Type B pancreatic cell (in vitro differentiated cells): ENCODE measurements around the gene PSD. TPM values are rescaled to one million over a fixed set of nuclear protein-coding genes. Genes with fewer than 3 reads are reported as not detected.

Source experiments
- DNase-seq: peaks from one replicate; pipeline ENCODE4 v3.0.0; 2021; ENCODE audit warnings: mixed read lengths; ENCODE audit not compliant: unreplicated experiment; ENCODE audit errors: extremely low spot score
- H3K27ac Mint-ChIP-seq: 2 replicates; pipeline ENCODE4 v1.8.0; 2021; ENCODE audit warnings: mild to moderate bottlenecking, mixed read lengths
- H3K27me3 Mint-ChIP-seq: 2 replicates; pipeline ENCODE4 v1.8.0; 2021; ENCODE audit warnings: mixed read lengths
- H3K36me3 Mint-ChIP-seq: 2 replicates; pipeline ENCODE4 v1.8.0; 2021; ENCODE audit warnings: mixed read lengths
- H3K4me1 Mint-ChIP-seq: one replicate; pipeline ENCODE4 v1.8.0; 2021; ENCODE audit warnings: mixed read lengths; ENCODE audit not compliant: unreplicated experiment
- H3K4me3 Mint-ChIP-seq: 2 replicates; pipeline ENCODE4 v1.8.0; 2021; ENCODE audit warnings: mild to moderate bottlenecking, mixed read lengths
- H3K9me3 Mint-ChIP-seq: 2 replicates; pipeline ENCODE4 v1.8.0; 2021; ENCODE audit warnings: mixed read lengths
- CTCF ChIP-seq: fragments of 200-600 bp; sonication (generic); conservative IDR thresholded peaks from 2 replicates; pipeline ENCODE4 v1.5.0; 2021; ENCODE audit warnings: antibody characterized with exemption, mild to moderate bottlenecking
- total RNA-seq: library from RNA; stranded (reverse); gene quantifications from 2 replicates; pipeline ENCODE4 v1.2.1, GENCODE V29; 2021; ENCODE audit warnings: low replicate concordance

The PSD gene
- total RNA-seq, 1 donor from 2014 or later = 7.8 TPM

GRCh38 chr10:102397222-102398171 is 21.1 kb downstream of the PSD start:
- Mint-ChIP-seq H3K9me3 (no peaks in the 10 kb centered on the region), H3K4me1 (peaks cover 13% of the 10 kb centered on the region), H3K27ac (peak overlapping the region; percentile 99), H3K4me3 (peak overlapping the region; percentile 92), H3K27me3 (peaks cover 3% of the 10 kb centered on the region), H3K36me3 (no peaks in the 10 kb centered on the region)
- TF ChIP-seq CTCF = no peak
- DNase-seq = no peak

GRCh38 chr10:102396730-102397151 is 21.8 kb downstream of the PSD start:
- no peak for TF ChIP-seq CTCF
- peaks cover 8% of the 10 kb centered on the region for H3K27me3 Mint-ChIP-seq
- peak overlapping the region; percentile 99 for H3K27ac Mint-ChIP-seq
- H3K36me3 Mint-ChIP-seq = no peaks in the 10 kb centered on the region
- no peaks in the 10 kb centered on the region for H3K9me3 Mint-ChIP-seq
- H3K4me1 Mint-ChIP-seq = peaks cover 13% of the 10 kb centered on the region
- no peak for DNase-seq
- peak overlapping the region; percentile 92 for H3K4me3 Mint-ChIP-seq

GRCh38 chr10:102396317-102396650 is 22.3 kb downstream of the PSD start:
- TF ChIP-seq CTCF = no peak
- no peak for DNase-seq
- Mint-ChIP-seq H3K27ac (peak overlapping the region; percentile 99), H3K4me1 (peaks cover 13% of the 10 kb centered on the region), H3K27me3 (peaks cover 8% of the 10 kb centered on the region), H3K36me3 (no peaks in the 10 kb centered on the region), H3K4me3 (peak overlapping the region; percentile 92), H3K9me3 (no peaks in the 10 kb centered on the region)

- H3K27me3 Mint-ChIP-seq = peaks cover 13% of the 10 kb centered on the region
- H3K4me1 Mint-ChIP-seq = peaks cover 13% of the 10 kb centered on the region
- peak; percentile 91 for DNase-seq
- TF ChIP-seq CTCF = no peak
- H3K27ac Mint-ChIP-seq = peak within 1 kb of the TSS; percentile 99
- H3K9me3 Mint-ChIP-seq = no peaks in the 10 kb centered on the region
- H3K36me3 Mint-ChIP-seq = no peaks in the 10 kb centered on the region
- H3K4me3 Mint-ChIP-seq = peak within 1 kb of the TSS; percentile 92
These were observed 22.9 kb downstream of the PSD start, which contains the start of gene NFKB2 for GRCh38 chr10:102395400-102396316. Gene NFKB2 (plus strand): TSS chr10:102395705. CDS start chr10:102395960, 255 bp downstream.

GRCh38 chr10:102394801-102395399 is 23.7 kb downstream of the PSD start:
- peak overlapping the region; percentile 92 for H3K4me3 Mint-ChIP-seq
- no peaks in the 10 kb centered on the region for H3K9me3 Mint-ChIP-seq
- DNase-seq = no peak
- H3K27me3 Mint-ChIP-seq = peaks cover 19% of the 10 kb centered on the region
- H3K36me3 Mint-ChIP-seq = no peaks in the 10 kb centered on the region
- H3K27ac Mint-ChIP-seq = peak overlapping the region; percentile 99
- TF ChIP-seq CTCF = no peak
- H3K4me1 Mint-ChIP-seq = peaks cover 13% of the 10 kb centered on the region
